GM13976 (cell line): ENCODE measurements around the gene ARSI.

ENCODE experiments used
- DNase-seq: peaks from one replicate; pipeline ENCODE4 v3.0.0; 2012; ENCODE audit warnings: low spot score
- CTCF ChIP-seq: IDR thresholded peaks from 2 replicates; pipeline ENCODE4 v1.5.1; 2012; ENCODE audit warnings: borderline replicate concordance, mild to moderate bottlenecking; ENCODE audit not compliant: insufficient read depth; ENCODE audit errors: extremely low read depth, missing control alignments, control extremely low read depth
- in situ Hi-C: fragments of 300-500 bp; cut with MboI; formaldehyde crosslinking; loops from one replicate; pipeline ENCODE4 v1.12.0; 2022; ENCODE audit warnings: low sequenced_read_pairs, mixed read lengths, inconsistent platforms; ENCODE audit not compliant: unreplicated experiment

The ARSI gene

GRCh38 chr5:150291388-150292385 lies 11.0 kb downstream of the ARSI start:
- no peak for DNase-seq
- no peak for TF ChIP-seq CTCF
- in situ Hi-C loops, result no loop called here

- no peak for TF ChIP-seq CTCF
- in situ Hi-C loops, result no loop called here
- no peak for DNase-seq
Observed at GRCh38 chr5:150289551-150290390, 12.9 kb downstream of the ARSI start, which contains the start of gene CAMK2A. Gene CAMK2A, minus strand, starts transcription at chr5:150289773. Its CDS starts 148 bp downstream, at chr5:150289625.

GRCh38 chr5:150288791-150289190 lies 13.9 kb downstream of the ARSI start:
- no peak for TF ChIP-seq CTCF
- DNase-seq, result no peak
- in situ Hi-C loops, result no loop called here

DNA sequence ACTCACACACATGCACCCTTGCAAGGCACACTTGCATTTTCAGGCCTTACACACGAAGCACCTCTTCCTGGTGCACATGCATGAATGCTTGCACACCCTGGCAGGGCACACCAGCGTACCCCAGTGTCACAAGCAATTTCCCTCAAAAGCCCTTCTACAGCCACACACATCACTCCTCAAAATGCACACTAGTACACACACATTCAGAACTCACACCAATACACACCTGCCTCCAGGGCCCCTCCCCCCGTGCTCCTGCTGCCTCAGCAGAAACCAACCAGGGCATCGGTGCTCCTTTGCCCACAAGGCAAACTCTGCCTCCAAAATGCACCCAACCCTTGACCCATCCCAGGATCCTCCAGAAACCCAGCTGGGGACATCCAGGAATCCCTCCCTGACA lies 14.3 kb downstream of the ARSI start:
- in situ Hi-C loops, result no loop called here
- no peak for DNase-seq
- TF ChIP-seq CTCF, result no peak

- no peak for DNase-seq
- no peak for TF ChIP-seq CTCF
- in situ Hi-C loops, result no loop called here
Observed at GRCh38 chr5:150286820-150287219, 15.9 kb downstream of the ARSI start.

DNA sequence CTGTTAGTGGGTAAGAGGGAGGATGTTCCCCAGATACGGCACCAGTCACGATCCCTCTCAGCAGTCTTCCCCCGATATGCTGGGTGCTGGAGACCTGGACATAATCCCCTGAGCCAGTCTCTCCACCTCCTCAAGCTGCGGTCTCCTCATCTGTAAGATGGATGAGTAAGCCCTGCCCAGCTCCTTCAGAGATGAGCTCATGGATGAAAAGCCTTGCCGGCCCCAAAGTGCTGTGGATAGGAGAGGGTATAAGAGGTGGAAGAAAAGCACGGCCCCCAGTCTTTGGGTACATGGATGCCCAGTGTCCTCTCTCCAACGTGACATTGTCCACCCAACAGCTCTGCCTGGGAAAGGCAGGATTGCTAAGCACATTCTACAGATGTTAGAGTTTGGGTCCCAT lies 17.6 kb downstream of the ARSI start:
- no peak for TF ChIP-seq CTCF
- in situ Hi-C loops, result no loop called here
- no peak for DNase-seq
